Panc1 (cell line): ENCODE results near the gene CTCFL. TPM values are rescaled to one million over a fixed set of nuclear protein-coding genes. Genes with fewer than 3 reads are reported as not detected.

Experiments used
- ATAC-seq: fragments of 200-7000 bp; cut with Tn5 transposase; 2 replicates; pipeline ENCODE4 v1.9.1; 2020; ENCODE audit warnings: mild to moderate bottlenecking, moderate library complexity
- BruUV-seq: library from RNA; stranded (reverse); fragments of 400-500 nt; replicated peaks from 2 replicates; lab custom pipeline; 2021; lab: Mats Ljungman, UMichigan
- CTCF ChIA-PET: fragments of 300-600 bp; sonication (Branson Sonifier 250); formaldehyde crosslinking; loops from one replicate; lab custom pipeline; 2022; ENCODE audit warnings: antibody characterized with exemption; lab: Charles Lee
- POLR2A ChIA-PET: fragments of 300-600 bp; sonication (Branson Sonifier 250); formaldehyde crosslinking; loops from one replicate; lab custom pipeline; 2022; ENCODE audit warnings: antibody characterized with exemption; lab: Charles Lee
- DNase-seq: peaks from one replicate; pipeline ENCODE4 v3.0.0-alpha.2; 2010; ENCODE audit warnings: low read depth, low spot score
- H3K27ac ChIP-seq: 2 replicates; pipeline ENCODE4 v1.5.1; 2011; ENCODE audit warnings: mild to moderate bottlenecking, low read length, inconsistent platforms
- H3K27me3 ChIP-seq: fragments of 200-500 bp; sonication (Bioruptor generic); 2 replicates; pipeline ENCODE4 v1.6.0; 2014; ENCODE audit warnings: low read length, inconsistent platforms; ENCODE audit not compliant: control insufficient read depth, insufficient read depth
- H3K36me3 ChIP-seq: fragments of 200-500 bp; sonication (Bioruptor generic); 2 replicates; pipeline ENCODE4 v1.5.1; 2014; ENCODE audit warnings: inconsistent platforms, mild to moderate bottlenecking, low read length, moderate library complexity; ENCODE audit not compliant: control insufficient read depth, insufficient read depth
- H3K4me1 ChIP-seq: 2 replicates; pipeline ENCODE4 v1.5.1; 2011; ENCODE audit warnings: inconsistent platforms, mild to moderate bottlenecking, low read length, moderate library complexity; ENCODE audit not compliant: control insufficient read depth, insufficient read depth
- H3K4me3 ChIP-seq, 2 experiments: 2 replicates each; pipeline ENCODE4 v1.5.1; 2011 to 2012; ENCODE audit warnings: low read depth in 2 of 2, low read length in 2 of 2, mild to moderate bottlenecking in 2 of 2, inconsistent platforms in 1 of 2, moderate library complexity in 1 of 2
- H3K9me3 ChIP-seq: fragments of 200-500 bp; sonication (Bioruptor generic); 2 replicates; pipeline ENCODE4 v1.5.1; 2014; ENCODE audit warnings: low read depth, mild to moderate bottlenecking, inconsistent platforms, low read length, moderate library complexity; ENCODE audit not compliant: control insufficient read depth, insufficient read depth
- POLR2AphosphoS5 ChIP-seq: IDR thresholded peaks from 2 replicates; pipeline ENCODE4 v1.6.1; 2012; ENCODE audit warnings: mild to moderate bottlenecking, low read depth, low read length, moderate library complexity
- SIN3A ChIP-seq: IDR thresholded peaks from 2 replicates; pipeline ENCODE4 v1.6.1; 2012; ENCODE audit warnings: low read depth, mild to moderate bottlenecking, low read length, moderate library complexity, borderline replicate concordance; ENCODE audit not compliant: insufficient read depth
- TCF7L2 ChIP-seq: IDR thresholded peaks from 2 replicates; pipeline ENCODE4 v1.6.1; 2011; ENCODE audit warnings: mild to moderate bottlenecking, low read depth, low read length, inconsistent platforms
- in situ Hi-C: cut with HindIII; loops from 2 replicates; pipeline ENCODE4 v1.10.0; 2016; ENCODE audit warnings: low sequenced_read_pairs, low pct_unique_long_range_greater_than_20kb
- intact Hi-C: fragments of 100-400 bp; cut with micrococcal nuclease; formaldehyde crosslinking; loops from one replicate; pipeline ENCODE4 v1.10.0; 2022; ENCODE audit not compliant: unreplicated experiment
- total RNA-seq: library from RNA; stranded (reverse); gene quantifications from one replicate; pipeline ENCODE4 v1.2.1, GENCODE V29; 2021; ENCODE audit not compliant: unreplicated experiment
- TF ChIP-seq, protein P1 (sequence below): fragments of 450-650 bp; IDR thresholded peaks from 2 replicates; pipeline ENCODE4 v1.5.1; 2017; ENCODE audit warnings: mild to moderate bottlenecking
- TF ChIP-seq, protein P2 (sequence below), 2 experiments: IDR thresholded peaks; 2 replicates each; pipeline ENCODE4 v1.6.1; 2011 to 2012; ENCODE audit warnings: low read depth in 2 of 2, control low read depth in 1 of 2, low read length in 1 of 2, mild to moderate bottlenecking in 1 of 2, moderate library complexity in 1 of 2; ENCODE audit not compliant: insufficient read depth in 1 of 2

The CTCFL gene
- total RNA-seq, 1 experiment from 2014 or later, result 0.05 TPM

DNA sequence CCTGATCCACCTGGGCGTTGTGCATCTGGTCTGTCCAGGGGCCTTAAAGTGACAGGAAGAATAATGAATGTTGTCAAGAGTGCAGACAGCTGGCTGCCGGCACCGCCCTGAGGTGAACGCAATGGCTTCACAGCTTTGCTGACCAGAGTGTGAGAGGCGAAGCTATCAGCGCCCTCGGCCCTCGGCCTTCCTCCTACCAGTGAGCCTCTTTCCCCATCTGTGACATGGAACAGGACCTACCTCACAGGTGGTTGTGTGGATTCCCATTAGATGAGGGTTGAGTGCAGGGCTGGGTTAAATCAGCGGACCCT lies 54.8 kb downstream of the CTCFL start:
- ChIA-PET POLR2A (no interaction called here), CTCF (no interaction called here)
- H3K9me3 ChIP-seq, result no peaks in the 10 kb centered on the region
- no TSS peak for BruUV-seq
- H3K27ac ChIP-seq, result no peak overlapping the region
- H3K27me3 ChIP-seq, result no peaks in the 10 kb centered on the region; the same call in 1 of the 2 replicates
- peaks cover 3% of the 10 kb centered on the region; the same call in 1 of the 2 replicates for H3K4me1 ChIP-seq
- ATAC-seq, result no peak
- intact Hi-C loops, result no loop called here
- TF ChIP-seq, protein P1, sequence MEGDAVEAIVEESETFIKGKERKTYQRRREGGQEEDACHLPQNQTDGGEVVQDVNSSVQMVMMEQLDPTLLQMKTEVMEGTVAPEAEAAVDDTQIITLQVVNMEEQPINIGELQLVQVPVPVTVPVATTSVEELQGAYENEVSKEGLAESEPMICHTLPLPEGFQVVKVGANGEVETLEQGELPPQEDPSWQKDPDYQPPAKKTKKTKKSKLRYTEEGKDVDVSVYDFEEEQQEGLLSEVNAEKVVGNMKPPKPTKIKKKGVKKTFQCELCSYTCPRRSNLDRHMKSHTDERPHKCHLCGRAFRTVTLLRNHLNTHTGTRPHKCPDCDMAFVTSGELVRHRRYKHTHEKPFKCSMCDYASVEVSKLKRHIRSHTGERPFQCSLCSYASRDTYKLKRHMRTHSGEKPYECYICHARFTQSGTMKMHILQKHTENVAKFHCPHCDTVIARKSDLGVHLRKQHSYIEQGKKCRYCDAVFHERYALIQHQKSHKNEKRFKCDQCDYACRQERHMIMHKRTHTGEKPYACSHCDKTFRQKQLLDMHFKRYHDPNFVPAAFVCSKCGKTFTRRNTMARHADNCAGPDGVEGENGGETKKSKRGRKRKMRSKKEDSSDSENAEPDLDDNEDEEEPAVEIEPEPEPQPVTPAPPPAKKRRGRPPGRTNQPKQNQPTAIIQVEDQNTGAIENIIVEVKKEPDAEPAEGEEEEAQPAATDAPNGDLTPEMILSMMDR, result no peak
- TF ChIP-seq, protein P2, sequence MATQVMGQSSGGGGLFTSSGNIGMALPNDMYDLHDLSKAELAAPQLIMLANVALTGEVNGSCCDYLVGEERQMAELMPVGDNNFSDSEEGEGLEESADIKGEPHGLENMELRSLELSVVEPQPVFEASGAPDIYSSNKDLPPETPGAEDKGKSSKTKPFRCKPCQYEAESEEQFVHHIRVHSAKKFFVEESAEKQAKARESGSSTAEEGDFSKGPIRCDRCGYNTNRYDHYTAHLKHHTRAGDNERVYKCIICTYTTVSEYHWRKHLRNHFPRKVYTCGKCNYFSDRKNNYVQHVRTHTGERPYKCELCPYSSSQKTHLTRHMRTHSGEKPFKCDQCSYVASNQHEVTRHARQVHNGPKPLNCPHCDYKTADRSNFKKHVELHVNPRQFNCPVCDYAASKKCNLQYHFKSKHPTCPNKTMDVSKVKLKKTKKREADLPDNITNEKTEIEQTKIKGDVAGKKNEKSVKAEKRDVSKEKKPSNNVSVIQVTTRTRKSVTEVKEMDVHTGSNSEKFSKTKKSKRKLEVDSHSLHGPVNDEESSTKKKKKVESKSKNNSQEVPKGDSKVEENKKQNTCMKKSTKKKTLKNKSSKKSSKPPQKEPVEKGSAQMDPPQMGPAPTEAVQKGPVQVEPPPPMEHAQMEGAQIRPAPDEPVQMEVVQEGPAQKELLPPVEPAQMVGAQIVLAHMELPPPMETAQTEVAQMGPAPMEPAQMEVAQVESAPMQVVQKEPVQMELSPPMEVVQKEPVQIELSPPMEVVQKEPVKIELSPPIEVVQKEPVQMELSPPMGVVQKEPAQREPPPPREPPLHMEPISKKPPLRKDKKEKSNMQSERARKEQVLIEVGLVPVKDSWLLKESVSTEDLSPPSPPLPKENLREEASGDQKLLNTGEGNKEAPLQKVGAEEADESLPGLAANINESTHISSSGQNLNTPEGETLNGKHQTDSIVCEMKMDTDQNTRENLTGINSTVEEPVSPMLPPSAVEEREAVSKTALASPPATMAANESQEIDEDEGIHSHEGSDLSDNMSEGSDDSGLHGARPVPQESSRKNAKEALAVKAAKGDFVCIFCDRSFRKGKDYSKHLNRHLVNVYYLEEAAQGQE (IDR thresholded peaks at IDR 0.05; ENCODE audit: insufficient read depth in 1 of 2, low read depth in 2 of 2, low read length in 1 of 2), result no peak
- TF ChIP-seq POLR2AphosphoS5 (no peak), SIN3A (no peak), TCF7L2 (no peak)
- H3K4me3 ChIP-seq, result no peak overlapping the region
- no peaks in the 10 kb centered on the region for H3K36me3 ChIP-seq
- no peak for DNase-seq
- in situ Hi-C loops, result no loop called here

DNA sequence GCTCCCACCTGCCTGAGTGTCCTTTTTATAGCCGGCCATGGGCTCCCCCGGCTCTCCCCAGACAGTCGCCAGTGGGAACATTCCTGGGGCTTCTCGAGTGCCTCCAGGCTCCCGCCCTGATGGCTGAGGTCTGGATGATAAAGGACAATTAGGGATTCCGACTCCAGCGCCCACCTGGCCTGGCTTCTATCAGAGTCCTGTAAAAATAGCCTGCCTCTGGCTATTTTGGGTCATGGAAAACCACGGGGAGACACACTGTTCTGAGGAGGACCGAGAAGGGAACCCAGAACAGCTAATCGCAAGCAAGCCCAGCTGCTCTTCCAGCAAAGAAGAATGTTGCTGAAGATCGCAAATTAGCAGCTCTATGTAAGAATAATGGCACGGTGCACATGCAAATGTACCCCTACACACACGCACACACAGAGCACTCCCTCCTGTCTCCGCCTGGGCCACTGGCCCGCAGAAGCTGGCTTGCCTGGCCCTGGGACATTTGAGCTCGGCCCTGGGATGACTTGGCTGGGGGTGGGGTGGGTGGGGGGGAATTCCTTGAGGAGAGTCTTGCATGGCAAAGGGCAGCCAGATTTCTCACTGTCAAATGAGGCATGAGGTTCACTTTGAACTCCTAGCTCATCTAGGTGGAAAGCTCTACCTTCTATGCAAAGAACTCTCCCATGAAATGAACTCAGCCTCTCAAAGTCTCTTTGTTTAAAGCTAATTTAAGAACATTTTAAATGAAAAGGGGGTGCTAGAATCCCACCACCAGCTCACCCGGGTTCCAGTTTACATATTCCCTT lies 55.3 kb downstream of the CTCFL start:
- no peak overlapping the region for H3K4me3 ChIP-seq
- ChIA-PET CTCF (no interaction called here), POLR2A (no interaction called here)
- intact Hi-C loops (no loop called here), in situ Hi-C loops (no loop called here)
- no peak for DNase-seq
- TF ChIP-seq, protein P1, result no peak
- TF ChIP-seq TCF7L2 (no peak), POLR2AphosphoS5 (no peak), SIN3A (no peak)
- TF ChIP-seq, protein P2 (IDR thresholded peaks at IDR 0.05; ENCODE audit: insufficient read depth in 1 of 2, low read depth in 2 of 2, low read length in 1 of 2), result no peak
- no TSS peak for BruUV-seq
- ATAC-seq, result no peak
- peaks cover 3% of the 10 kb centered on the region; the same call in 1 of the 2 replicates for H3K4me1 ChIP-seq
- H3K9me3 ChIP-seq, result no peaks in the 10 kb centered on the region
- no peak overlapping the region for H3K27ac ChIP-seq
- H3K36me3 ChIP-seq, result no peaks in the 10 kb centered on the region
- no peaks in the 10 kb centered on the region; the same call in 1 of the 2 replicates for H3K27me3 ChIP-seq
